Fibroblast of skin of abdomen (primary cell): ENCODE results near the gene ARHGDIG.
A peak's percentile ranks its signal among the peaks of the same experiment; 100 is the strongest.

Experiments
- DNase-seq: peaks from one replicate; pipeline ENCODE4 v3.0.0-alpha.2; 2013

Gene ARHGDIG

GRCh38 chr16:301950-302349 is 21.6 kb downstream of the ARHGDIG start:
- DNase-seq = no peak

- no peak for DNase-seq
Measured at GRCh38 chr16:303760-304505, 23.5 kb downstream of the ARHGDIG start.

GRCh38 chr16:305916-306626 is 25.7 kb downstream of the ARHGDIG start:
- no peak for DNase-seq

GRCh38 chr16:306911-307370 is 26.6 kb downstream of the ARHGDIG start:
- DNase-seq = no peak

- DNase-seq = no peak
Measured at GRCh38 chr16:307691-308312, 27.4 kb downstream of the ARHGDIG start.

GRCh38 chr16:309476-309875 is 29.1 kb downstream of the ARHGDIG start:
- DNase-seq = no peak

GRCh38 chr16:311725-312124 is 31.3 kb downstream of the ARHGDIG start:
- no peak for DNase-seq

GRCh38 chr16:314351-314750 is 34.0 kb downstream of the ARHGDIG start:
- no peak for DNase-seq

- no peak for DNase-seq
Measured at GRCh38 chr16:314795-315299, 34.5 kb downstream of the ARHGDIG start.

- no peak for DNase-seq
Measured at GRCh38 chr16:316741-317464, 36.5 kb downstream of the ARHGDIG start.

- no peak for DNase-seq
Measured at GRCh38 chr16:317583-317982, 37.2 kb downstream of the ARHGDIG start.

GRCh38 chr16:318628-319027 is 38.2 kb downstream of the ARHGDIG start:
- no peak for DNase-seq

GRCh38 chr16:320206-320605 is 39.8 kb downstream of the ARHGDIG start:
- no peak for DNase-seq

- no peak for DNase-seq
Measured at GRCh38 chr16:321532-321931, 41.1 kb downstream of the ARHGDIG start.

- DNase-seq = no peak
Measured at GRCh38 chr16:322476-323143, 42.2 kb downstream of the ARHGDIG start.

GRCh38 chr16:324201-324450 is 43.7 kb downstream of the ARHGDIG start:
- DNase-seq = no peak

- no peak for DNase-seq
Measured at GRCh38 chr16:324451-325334, 44.3 kb downstream of the ARHGDIG start.

GRCh38 chr16:325375-326145 is 45.2 kb downstream of the ARHGDIG start:
- no peak for DNase-seq

- no peak for DNase-seq
Measured at GRCh38 chr16:330741-331140, 50.4 kb downstream of the ARHGDIG start.

GRCh38 chr16:331181-331814 is 50.9 kb downstream of the ARHGDIG start:
- DNase-seq = peak; percentile 13
